ENCODE measurements around the gene RNF4. TPM values are rescaled to one million over a fixed set of nuclear protein-coding genes. Genes with fewer than 3 reads are reported as not detected.

RNF4 gene
- total RNA-seq, 1 experiment from 2014 or later = 92.0 TPM

GRCh38 chr4:2489841-2490552 is 21.1 kb downstream of the RNF4 start:
- Histone ChIP-seq H3K27me3 (ENCODE audit: insufficient read depth, low read length) (no peaks in the 10 kb centered on the region), H3K9ac (ENCODE audit: extremely low read depth, insufficient read length, low read length) (no peak overlapping the region), H3K4me2 (ENCODE audit: insufficient read depth, insufficient read length, low read length) (no peak overlapping the region), H3K56ac (ENCODE audit: insufficient read length, low read depth, low read length) (no peak overlapping the region), H2BK5ac (ENCODE audit: insufficient read length, low read length) (no peak overlapping the region), H3K79me2 (ENCODE audit: insufficient read depth, low read length) (peaks cover 51% of the 10 kb centered on the region; the same call in 1 of the 2 replicates), H2AK5ac (ENCODE audit: insufficient read length, low read length) (no peak overlapping the region), H3K23me2 (ENCODE audit: insufficient read length, low read depth, low read length, poor library complexity, severe bottlenecking) (no peaks in the 10 kb centered on the region), H4K8ac (replicated peaks; ENCODE audit: insufficient read length, low read depth, low read length) (no peak overlapping the region), H4K20me1 (ENCODE audit: control insufficient read depth, insufficient read depth, insufficient read length) (peaks cover 5% of the 10 kb centered on the region), H3K27ac (ENCODE audit: insufficient read length, low read depth, low read length) (no peak overlapping the region), H2BK12ac (ENCODE audit: insufficient read length, low read depth, low read length) (no peak overlapping the region), H3K14ac (ENCODE audit: insufficient read depth, low read length) (no peak overlapping the region), H3K4ac (ENCODE audit: low read depth, low read length) (no peak overlapping the region), H2AFZ (ENCODE audit: low read length) (no peak overlapping the region), H3K4me1 (ENCODE audit: insufficient read depth, low read length) (no peaks in the 10 kb centered on the region; the same call in 1 of the 2 replicates), H2BK20ac (ENCODE audit: low read depth, low read length, poor library complexity, severe bottlenecking) (no peak overlapping the region), H3K23ac (ENCODE audit: insufficient read length, low read depth, low read length) (no peak overlapping the region), H4K91ac (ENCODE audit: insufficient read length, low read depth, low read length) (no peak overlapping the region), H4K5ac (ENCODE audit: insufficient read length, low read depth, low read length) (no peak overlapping the region), H3T11ph (ENCODE audit: low read length) (no peak overlapping the region), H3K18ac (ENCODE audit: insufficient read length, low read depth, low read length) (no peak overlapping the region), H2BK120ac (ENCODE audit: low read depth, low read length, poor library complexity, severe bottlenecking) (no peak overlapping the region), H3K79me1 (ENCODE audit: insufficient read depth, low read depth, low read length, poor library complexity, severe bottlenecking) (peaks cover 4% of the 10 kb centered on the region), H3K9me3 (ENCODE audit: control insufficient read depth, low read depth, low read length) (no peaks in the 10 kb centered on the region), H2BK15ac (ENCODE audit: low read depth, low read length) (no peak overlapping the region)
- no peaks in the 10 kb centered on the region for H3K9me3 Mint-ChIP-seq
- H3K27ac Mint-ChIP-seq = peak overlapping the region in 2 of 3 experiments; percentile 58 to 84; a peak in 5 of 7 replicates
- no peaks in the 10 kb centered on the region for H3K27me3 Mint-ChIP-seq (ENCODE audit: low read depth)
- peaks cover 29 to 35% of the 10 kb centered on the region in 2 experiments for H3K4me1 Mint-ChIP-seq
- no peak for TF ChIP-seq CTCF (conservative IDR thresholded peaks at IDR 0.05)
- no CpG with 5 or more reads among the region's 9 CpGs for WGBS (ENCODE audit: extremely low coverage, insufficient read length, low lambda C conversion rate)
- no peak overlapping the region for H3K4me3 Mint-ChIP-seq
- no peak for DNase-seq
- H3K36me3 Mint-ChIP-seq (ENCODE audit: insufficient read depth in 1 of 3, low read depth in 3 of 3) = peaks cover 37 to 54% (median 47%) of the 10 kb centered on the region in 3 experiments; a peak in 6 of 7 replicates
